Neuronal stem cell (in vitro differentiated cells): ENCODE data around the gene OPN3.
"Not testable (repeated sequence)": the region's sequence is repeated elsewhere in the genome, so short reads cannot be mapped to it uniquely, and the experiment has no call there.

Experiments
- DNase-seq: peaks from one replicate; pipeline ENCODE4 v3.0.0-alpha.2; 2013; ENCODE audit warnings: low spot score
- H2AFZ ChIP-seq: one replicate; pipeline ENCODE4 v1.6.1; 2013; ENCODE audit warnings: mild to moderate bottlenecking, low read length, inconsistent platforms
- H2AK5ac ChIP-seq: 2 replicates; pipeline ENCODE4 v1.6.1; 2013; ENCODE audit warnings: low read depth, mild to moderate bottlenecking, inconsistent platforms, low read length, moderate library complexity, mixed read lengths
- H2BK120ac ChIP-seq: 2 replicates; pipeline ENCODE4 v1.6.1; 2013; ENCODE audit warnings: low read depth, mild to moderate bottlenecking, inconsistent platforms, low read length, moderate library complexity, mixed read lengths
- H2BK12ac ChIP-seq: one replicate; pipeline ENCODE4 v1.6.1; 2013; ENCODE audit warnings: low read length, inconsistent platforms
- H2BK15ac ChIP-seq: 2 replicates; pipeline ENCODE4 v1.6.1; 2013; ENCODE audit warnings: mild to moderate bottlenecking, low read length, inconsistent platforms, mixed read lengths
- H2BK5ac ChIP-seq: one replicate; pipeline ENCODE4 v1.6.1; 2013; ENCODE audit warnings: inconsistent platforms, mild to moderate bottlenecking, low read length, moderate library complexity
- H3K14ac ChIP-seq: one replicate; pipeline ENCODE4 v1.6.1; 2013; ENCODE audit warnings: low read length, inconsistent platforms
- H3K18ac ChIP-seq: 2 replicates; pipeline ENCODE4 v1.6.1; 2013; ENCODE audit warnings: low read length, inconsistent platforms
- H3K23ac ChIP-seq: 2 replicates; pipeline ENCODE4 v1.6.1; 2013; ENCODE audit warnings: low read depth, mild to moderate bottlenecking, mixed read lengths, low read length, inconsistent platforms; ENCODE audit not compliant: poor library complexity
- H3K27ac ChIP-seq: replicated peaks from 3 replicates; pipeline ENCODE4 v1.5.1; 2013; ENCODE audit warnings: low read length, inconsistent platforms
- H3K27me3 ChIP-seq, 3 experiments: 2 replicates each; pipeline ENCODE4 v1.6.1; 2013; ENCODE audit warnings: low read length in 3 of 3, mild to moderate bottlenecking in 2 of 3, inconsistent platforms in 1 of 3, low read depth in 1 of 3, mixed read lengths in 1 of 3, moderate library complexity in 1 of 3; ENCODE audit not compliant: control insufficient read depth in 3 of 3, insufficient read depth in 3 of 3
- H3K36me3 ChIP-seq, 2 donors: replicated peaks in 1 of 2; 2 replicates each; pipeline ENCODE4 v1.6.1; 2013; ENCODE audit warnings: low read length in 2 of 2; ENCODE audit not compliant: control insufficient read depth in 2 of 2, insufficient read depth in 2 of 2
- H3K4ac ChIP-seq: 2 replicates; pipeline ENCODE4 v1.6.1; 2013; ENCODE audit warnings: inconsistent platforms, mild to moderate bottlenecking, low read length, moderate library complexity
- H3K4me1 ChIP-seq, 2 donors: 1 replicate in 1 of 2; 2 replicates in 1 of 2; pipeline ENCODE4 v1.6.1; 2013; ENCODE audit warnings: low read length in 2 of 2, low read depth in 1 of 2; ENCODE audit not compliant: control insufficient read depth in 2 of 2, insufficient read depth in 1 of 2
- H3K4me2 ChIP-seq: one replicate; pipeline ENCODE4 v1.6.1; 2013; ENCODE audit warnings: mild to moderate bottlenecking, low read length, inconsistent platforms; ENCODE audit not compliant: insufficient read depth, poor library complexity, severe bottlenecking
- H3K4me3 ChIP-seq, 2 donors: 2 replicates each; pipeline ENCODE4 v1.5.1; 2013; ENCODE audit warnings: low read length in 2 of 2, mild to moderate bottlenecking in 2 of 2, inconsistent platforms in 1 of 2, moderate library complexity in 1 of 2
- H3K79me1 ChIP-seq: one replicate; pipeline ENCODE4 v1.6.1; 2013; ENCODE audit warnings: low read depth, mild to moderate bottlenecking, inconsistent platforms, low read length, moderate library complexity
- H3K9ac ChIP-seq: one replicate; pipeline ENCODE4 v1.6.1; 2013; ENCODE audit warnings: mild to moderate bottlenecking, low read depth, low read length, inconsistent platforms; ENCODE audit not compliant: poor library complexity
- H3K9me3 ChIP-seq, 2 donors: replicated peaks in 1 of 2; 2 replicates each; pipeline versions ENCODE3 to v1.6.1; 2013; ENCODE audit warnings: low read length in 2 of 2, mild to moderate bottlenecking in 2 of 2, inconsistent platforms in 1 of 2, low read depth in 1 of 2, mixed read lengths in 1 of 2, moderate library complexity in 1 of 2; ENCODE audit not compliant: control insufficient read depth in 2 of 2, insufficient read depth in 1 of 2
- H4K8ac ChIP-seq: one replicate; pipeline ENCODE4 v1.6.1; 2013; ENCODE audit warnings: low read depth, mild to moderate bottlenecking, inconsistent platforms, low read length, moderate library complexity
- H4K91ac ChIP-seq: one replicate; pipeline ENCODE4 v1.6.1; 2013; ENCODE audit warnings: low read length, low read depth, mild to moderate bottlenecking, inconsistent platforms; ENCODE audit not compliant: poor library complexity
- WGBS, 2 donors: extraction: QIAGEN DNeasy Blood & Tissue Kit; methylation state at CpG; one replicate each; pipeline ENCODE4 v1.1.7; 2013; ENCODE audit warnings: missing lambda C conversion rate in 2 of 2, mixed read lengths in 1 of 2; ENCODE audit not compliant: insufficient read length in 2 of 2, insufficient replicate concordance in 1 of 2; ENCODE audit errors: extremely low coverage in 2 of 2; 5-methylcytosine and 5-hydroxymethylcytosine counted together

OPN3 gene

GRCh38 chr1:241681861-241682448, 41.8 kb upstream of the OPN3 start:
- not testable (repeated sequence) for H3K4ac ChIP-seq, H4K8ac ChIP-seq, H3K36me3 ChIP-seq, H3K18ac ChIP-seq, H2AFZ ChIP-seq, H2BK120ac ChIP-seq, H3K9me3 ChIP-seq, H2BK15ac ChIP-seq, H3K27ac ChIP-seq, H3K4me1 ChIP-seq, H3K14ac ChIP-seq, H3K23ac ChIP-seq, H2BK12ac ChIP-seq, H3K9ac ChIP-seq, H3K4me3 ChIP-seq, H4K91ac ChIP-seq, H3K4me2 ChIP-seq, H3K79me1 ChIP-seq, H3K27me3 ChIP-seq, H2AK5ac ChIP-seq, H2BK5ac ChIP-seq, DNase-seq
- no CpG with 5 or more reads among the region's 4 CpGs for WGBS, 2 donors

DNA sequence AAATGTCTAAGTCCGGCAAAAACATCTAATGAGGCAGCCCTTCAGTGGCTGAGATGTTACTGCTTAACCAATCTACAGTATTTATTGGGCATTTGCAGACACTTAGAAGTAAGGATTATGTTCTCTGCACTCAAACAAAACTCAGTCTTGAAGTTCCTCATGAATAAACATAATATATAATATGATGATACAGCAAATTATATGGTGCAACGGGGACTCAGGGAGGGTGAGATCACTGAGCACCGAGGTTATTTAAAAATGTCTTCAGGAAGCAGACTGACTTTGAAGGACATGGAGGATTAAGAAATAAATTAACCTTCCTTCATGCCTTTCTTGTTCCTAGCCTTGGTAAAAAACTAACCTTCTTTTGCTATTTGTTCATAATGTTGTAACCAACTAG, 39.8 kb upstream of the OPN3 start:
- Histone ChIP-seq H2BK120ac (no peak overlapping the region), H2BK5ac (no peak overlapping the region), H2BK15ac (no peak overlapping the region), H3K79me1 (no peaks in the 10 kb centered on the region), H3K4me3 (no peak overlapping the region), H3K27ac (no peak overlapping the region), H4K91ac (no peak overlapping the region), H3K27me3 (no peaks in the 10 kb centered on the region), H2AFZ (no peak overlapping the region), H3K18ac (no peak overlapping the region), H3K14ac (no peak overlapping the region), H4K8ac (no peak overlapping the region), H3K4ac (no peak overlapping the region), H3K23ac (no peak overlapping the region), H3K4me2 (no peak overlapping the region), H3K9me3 (no peaks in the 10 kb centered on the region), H3K9ac (no peak overlapping the region), H2AK5ac (no peak overlapping the region), H2BK12ac (no peak overlapping the region), H3K4me1 (no peaks in the 10 kb centered on the region), H3K36me3 (no peaks in the 10 kb centered on the region)
- no peak for DNase-seq
- no CpG with 5 or more reads among the region's 3 CpGs for WGBS, 2 donors

DNA sequence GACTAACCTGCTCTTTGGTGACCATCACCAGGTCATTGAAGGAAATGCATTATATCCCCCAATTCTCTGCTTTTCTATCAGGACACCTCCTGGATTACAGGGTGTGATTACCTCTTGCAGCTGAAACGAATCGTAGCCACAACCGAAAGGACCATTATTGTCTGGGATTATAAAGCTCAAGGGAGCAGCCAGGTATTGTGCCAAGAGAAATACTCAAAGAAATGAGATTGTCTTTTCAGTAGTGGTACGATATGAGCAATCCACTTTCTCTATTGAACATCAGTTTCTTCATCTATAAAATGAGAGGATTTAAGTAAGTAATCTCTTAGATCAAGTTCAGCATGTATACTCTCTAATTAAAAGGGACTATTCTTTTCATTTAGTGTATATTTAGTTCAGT, 39.2 kb upstream of the OPN3 start:
- H3K27ac ChIP-seq = no peak overlapping the region
- WGBS, 2 donors = no CpG with 5 or more reads among the region's 4 CpGs
- no peak overlapping the region for H2BK5ac ChIP-seq

DNA sequence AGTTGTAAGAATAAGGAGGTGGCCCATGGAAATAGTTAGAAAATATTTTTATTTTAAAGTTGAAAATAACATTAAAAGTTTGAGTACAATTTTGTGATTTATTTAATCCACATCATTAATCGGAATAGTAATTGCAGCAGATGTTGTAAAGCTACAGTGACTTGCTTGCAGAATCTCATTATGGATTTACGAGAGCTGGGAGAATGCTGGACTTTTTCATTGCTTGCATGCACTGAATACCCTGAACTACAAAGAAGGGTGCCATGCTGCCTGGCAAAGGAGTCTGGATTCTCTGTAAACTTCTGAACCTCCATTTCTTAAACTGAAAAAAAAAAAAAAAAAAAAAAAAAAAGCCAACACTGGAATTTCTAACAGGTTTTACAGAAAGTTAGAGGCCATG, 38.4 kb upstream of the OPN3 start:
- no peak overlapping the region for H2BK12ac ChIP-seq

More for the DNA sequence above, 39.2 kb upstream of the OPN3 start:
- Histone ChIP-seq H2BK12ac (no peak overlapping the region), H3K4me1 (no peaks in the 10 kb centered on the region), H3K4ac (no peak overlapping the region), H3K79me1 (no peaks in the 10 kb centered on the region), H3K9me3 (no peaks in the 10 kb centered on the region), H3K4me3 (no peak overlapping the region), H2BK15ac (no peak overlapping the region), H2AFZ (no peak overlapping the region), H3K4me2 (no peak overlapping the region), H2BK120ac (no peak overlapping the region), H3K27me3 (no peaks in the 10 kb centered on the region), H3K9ac (no peak overlapping the region), H3K14ac (no peak overlapping the region), H3K36me3 (no peaks in the 10 kb centered on the region), H2AK5ac (no peak overlapping the region), H3K23ac (no peak overlapping the region), H4K91ac (no peak overlapping the region), H4K8ac (no peak overlapping the region), H3K18ac (no peak overlapping the region)
- DNase-seq = no peak

More for the DNA sequence above, 38.4 kb upstream of the OPN3 start:
- Histone ChIP-seq H3K4me3 (no peak overlapping the region), H2AK5ac (no peak overlapping the region), H4K8ac (no peak overlapping the region), H2BK120ac (no peak overlapping the region), H3K9ac (no peak overlapping the region), H3K4me1 (no peaks in the 10 kb centered on the region), H3K18ac (no peak overlapping the region), H3K27me3 (no peaks in the 10 kb centered on the region), H3K4me2 (no peak overlapping the region), H3K27ac (no peak overlapping the region), H3K14ac (no peak overlapping the region), H2AFZ (no peak overlapping the region), H3K4ac (no peak overlapping the region), H3K23ac (no peak overlapping the region), H2BK5ac (no peak overlapping the region), H4K91ac (no peak overlapping the region), H3K36me3 (no peaks in the 10 kb centered on the region), H3K9me3 (no peaks in the 10 kb centered on the region), H3K79me1 (no peaks in the 10 kb centered on the region), H2BK15ac (no peak overlapping the region)
- WGBS, 2 donors = no CpG with 5 or more reads among the region's 2 CpGs
- DNase-seq = no peak
